T-helper 2 cell treated with Interferon-gamma antibody and Interleukin-4, amounts not matched to agents 5 μg/mL and 100 μg/mL, for 36 hours (primary cell): ENCODE measurements around the gene LYAR.
A peak's percentile ranks its signal among the peaks of the same experiment; 100 is the strongest.

Experiments used
- DNase-seq: peaks from one replicate; pipeline ENCODE4 v3.0.0; 2021; ENCODE audit warnings: low spot score
- H3K27ac Mint-ChIP-seq: one replicate; pipeline ENCODE4 v1.8.0; 2021; ENCODE audit warnings: mild to moderate bottlenecking, mixed read lengths
- H3K27me3 Mint-ChIP-seq: one replicate; pipeline ENCODE4 v1.8.0; 2021; ENCODE audit warnings: low read depth, mixed read lengths
- H3K36me3 Mint-ChIP-seq: one replicate; pipeline ENCODE4 v1.8.0; 2021; ENCODE audit warnings: low read depth, mixed read lengths
- H3K4me1 Mint-ChIP-seq: one replicate; pipeline ENCODE4 v1.8.0; 2021; ENCODE audit warnings: low read depth, mixed read lengths
- H3K4me3 Mint-ChIP-seq: one replicate; pipeline ENCODE4 v1.8.0; 2022; ENCODE audit warnings: mild to moderate bottlenecking, moderate library complexity, mixed read lengths
- H3K9me3 Mint-ChIP-seq: one replicate; pipeline ENCODE4 v1.8.0; 2021; ENCODE audit warnings: mixed read lengths

The LYAR gene

GRCh38 chr4:4289941-4290850, at the start of gene LYAR, which contains the start of gene ZBTB49:
Gene LYAR, minus strand, starts transcription at chr4:4290154. Its CDS starts 6,412 bp downstream, at chr4:4283742.
Gene ZBTB49, plus strand, starts transcription at chr4:4290251. Its CDS starts 9,695 bp downstream, at chr4:4299946.
- Mint-ChIP-seq H3K27ac (peak within 1 kb of the TSS; percentile 92), H3K4me3 (peak within 1 kb of the TSS; percentile 95), H3K9me3 (no peaks in the 10 kb centered on the region), H3K36me3 (peaks cover 11% of the 10 kb centered on the region), H3K27me3 (no peaks in the 10 kb centered on the region), H3K4me1 (peaks cover 26% of the 10 kb centered on the region)
- peak; percentile 97 for DNase-seq

DNA sequence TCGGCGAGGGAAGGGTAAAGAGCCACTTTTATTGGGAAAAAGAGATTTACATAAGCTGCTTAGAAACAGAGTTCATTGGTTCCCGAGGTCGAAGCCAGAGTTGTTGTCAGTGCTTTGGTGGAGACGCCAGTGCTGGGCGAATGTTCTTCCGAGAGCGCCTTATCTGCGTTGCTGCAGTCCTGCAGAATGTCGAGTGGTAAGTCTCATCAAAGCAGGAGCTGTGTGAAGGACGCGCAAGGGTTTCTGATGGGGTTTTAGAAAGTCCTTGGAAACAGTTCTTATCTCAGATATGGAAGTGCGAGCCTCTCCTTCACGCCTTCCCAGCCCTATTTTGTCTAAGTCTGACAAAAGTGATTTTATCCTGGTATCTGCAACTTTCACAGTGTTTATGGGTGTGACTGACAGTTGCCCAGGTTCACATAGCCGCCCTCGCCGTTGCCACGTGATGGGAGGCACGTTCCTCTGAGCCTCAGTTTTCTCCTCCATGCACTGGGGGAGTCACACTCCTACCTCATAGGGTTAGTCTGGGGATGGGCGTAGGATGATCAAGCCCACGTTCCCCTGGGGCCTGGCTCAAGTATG, 49.6 kb upstream of the LYAR start:
- Mint-ChIP-seq H3K9me3 (no peaks in the 10 kb centered on the region), H3K4me1 (no peaks in the 10 kb centered on the region), H3K4me3 (no peak overlapping the region), H3K36me3 (no peaks in the 10 kb centered on the region), H3K27ac (no peak overlapping the region), H3K27me3 (no peaks in the 10 kb centered on the region)
- no peak for DNase-seq

DNA sequence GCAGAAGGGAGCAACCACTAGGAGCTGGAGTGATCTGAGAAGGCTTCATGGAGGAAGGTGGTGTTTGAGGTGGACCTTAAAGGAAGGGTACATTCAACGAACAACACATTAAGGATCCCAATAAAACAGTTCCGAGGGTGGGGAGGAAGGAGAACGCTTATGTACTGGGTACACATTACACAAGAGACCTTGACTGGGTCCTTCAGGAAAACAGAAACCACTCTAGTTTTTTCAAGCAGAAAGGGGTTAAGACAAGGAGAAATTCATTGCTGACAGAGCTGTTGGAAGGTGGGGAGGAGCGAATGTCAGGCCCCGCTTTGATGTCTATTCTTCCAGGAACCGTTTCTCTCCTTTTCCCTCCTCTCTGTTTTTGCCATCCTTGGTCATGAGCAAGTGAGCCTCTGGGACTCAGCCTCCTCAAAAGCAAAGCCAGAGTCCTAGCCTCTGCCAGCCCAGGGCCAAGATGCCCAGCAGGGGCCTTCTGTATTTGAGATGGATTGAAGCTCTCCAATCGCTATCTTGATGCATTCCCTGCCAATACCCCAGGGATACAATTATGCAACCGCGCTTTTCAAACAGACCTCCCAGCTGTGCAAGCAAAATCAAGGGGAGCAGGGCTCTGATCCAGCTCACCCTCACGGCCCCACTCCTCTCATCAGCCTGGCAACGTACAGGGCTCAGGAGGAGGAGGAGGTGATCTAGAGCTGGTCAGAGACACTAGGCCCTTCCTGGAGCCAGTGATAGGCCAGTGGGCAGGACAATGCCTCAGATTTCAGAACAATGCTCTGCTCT, 48.5 kb upstream of the LYAR start:
- Mint-ChIP-seq H3K4me1 (no peaks in the 10 kb centered on the region), H3K27me3 (no peaks in the 10 kb centered on the region), H3K9me3 (no peaks in the 10 kb centered on the region), H3K27ac (no peak overlapping the region), H3K36me3 (no peaks in the 10 kb centered on the region), H3K4me3 (no peak overlapping the region)
- no peak for DNase-seq

DNA sequence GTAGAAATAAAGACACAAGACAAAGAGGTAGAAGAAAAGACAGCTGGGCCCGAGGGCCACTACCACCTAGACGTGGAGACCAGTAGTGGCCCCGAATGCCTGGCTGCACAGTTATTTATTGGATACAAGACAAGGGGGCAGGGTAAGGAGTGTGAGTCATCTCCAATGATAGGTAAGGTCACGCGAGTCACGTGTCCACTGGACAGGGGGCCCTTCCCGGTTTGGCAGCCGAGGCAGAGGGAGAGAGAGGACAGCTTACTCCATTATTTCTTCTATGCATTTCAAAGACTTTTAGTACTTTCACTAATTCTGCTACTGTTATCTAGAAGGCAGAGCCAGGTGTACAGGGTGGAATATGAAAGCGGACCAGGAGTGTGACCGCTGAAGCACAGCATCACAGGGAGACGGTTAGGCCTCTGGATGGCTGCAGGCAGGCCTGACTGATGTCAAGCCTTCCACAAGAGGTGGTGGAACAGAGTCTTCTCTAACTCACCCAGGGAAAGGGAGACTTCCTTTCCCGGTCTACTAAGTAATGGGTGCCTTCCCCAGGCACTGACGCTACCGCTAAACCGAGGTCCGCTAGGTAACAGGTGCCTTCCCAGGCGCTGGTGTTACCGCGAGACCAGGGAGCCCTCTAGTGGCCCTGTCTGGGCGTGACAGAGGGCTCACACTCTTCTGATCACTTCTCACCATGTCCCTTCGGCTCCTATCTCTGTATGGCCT, 45.0 kb upstream of the LYAR start:
- Mint-ChIP-seq H3K4me1 (no peaks in the 10 kb centered on the region), H3K27ac (no peak overlapping the region), H3K4me3 (no peak overlapping the region), H3K36me3 (no peaks in the 10 kb centered on the region), H3K9me3 (no peaks in the 10 kb centered on the region), H3K27me3 (no peaks in the 10 kb centered on the region)
- DNase-seq, result peak; percentile 58

DNA sequence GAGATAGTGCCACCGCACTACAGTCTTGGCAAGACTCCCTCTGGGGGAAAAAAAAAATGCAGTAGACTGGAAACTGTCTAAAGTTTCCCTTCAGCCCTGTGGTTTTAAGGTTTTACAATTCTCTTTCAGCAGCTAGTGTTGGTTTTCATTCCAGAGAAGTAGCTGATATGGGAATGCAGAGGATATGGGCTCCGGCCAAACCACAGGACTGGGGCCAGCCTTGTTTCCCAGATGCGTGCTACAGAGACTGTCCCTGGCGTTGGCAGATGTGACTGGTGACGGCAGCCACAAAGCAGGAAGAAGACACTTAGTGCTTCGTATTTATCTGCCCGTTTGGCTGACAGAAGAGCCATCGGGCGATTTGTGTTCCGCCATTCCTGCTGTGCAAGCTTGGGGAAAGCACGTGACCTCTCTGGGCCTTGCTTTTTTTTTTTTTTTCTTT, 43.3 kb upstream of the LYAR start:
- Mint-ChIP-seq H3K4me1 (no peaks in the 10 kb centered on the region), H3K9me3 (no peaks in the 10 kb centered on the region), H3K36me3 (no peaks in the 10 kb centered on the region), H3K4me3 (no peak overlapping the region), H3K27me3 (no peaks in the 10 kb centered on the region), H3K27ac (no peak overlapping the region)
- DNase-seq, result no peak

- no peak overlapping the region for H3K4me3 Mint-ChIP-seq
- no peak for DNase-seq
- no peaks in the 10 kb centered on the region for H3K36me3 Mint-ChIP-seq
- no peaks in the 10 kb centered on the region for H3K27me3 Mint-ChIP-seq
- no peaks in the 10 kb centered on the region for H3K4me1 Mint-ChIP-seq
- H3K27ac Mint-ChIP-seq, result no peak overlapping the region
- H3K9me3 Mint-ChIP-seq, result no peaks in the 10 kb centered on the region
These were observed 42.6 kb upstream of the LYAR start for GRCh38 chr4:4332529-4332928.

- H3K27ac Mint-ChIP-seq, result no peak overlapping the region
These were observed 40.8 kb upstream of the LYAR start for GRCh38 chr4:4330794-4331193.

DNA sequence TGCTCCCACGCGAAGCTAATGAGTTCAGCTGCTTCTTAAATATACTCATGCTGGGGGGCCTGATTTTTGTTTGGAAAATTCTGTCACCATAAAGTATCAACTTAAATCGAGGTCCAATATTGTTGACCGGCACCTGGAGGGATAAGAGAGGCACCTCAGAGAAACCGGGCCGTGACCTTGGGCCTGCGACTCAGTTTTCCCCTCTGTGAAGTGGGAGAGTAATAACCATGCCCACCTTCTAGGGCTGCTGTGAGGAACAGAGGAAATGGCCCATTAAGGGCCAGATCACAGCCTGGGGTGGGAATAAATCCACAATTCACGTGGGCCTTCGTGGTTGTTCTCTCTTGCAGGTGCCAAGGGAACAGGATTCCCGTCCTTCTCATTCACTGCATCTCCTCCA, 39.5 kb upstream of the LYAR start:
- Mint-ChIP-seq H3K27ac (no peak overlapping the region), H3K4me3 (no peak overlapping the region), H3K9me3 (no peaks in the 10 kb centered on the region), H3K27me3 (no peaks in the 10 kb centered on the region), H3K4me1 (no peaks in the 10 kb centered on the region), H3K36me3 (no peaks in the 10 kb centered on the region)
- DNase-seq, result no peak

More at GRCh38 chr4:4330794-4331193, 40.8 kb upstream of the LYAR start:
- Mint-ChIP-seq H3K27me3 (no peaks in the 10 kb centered on the region), H3K4me3 (no peak overlapping the region), H3K9me3 (no peaks in the 10 kb centered on the region), H3K4me1 (no peaks in the 10 kb centered on the region), H3K36me3 (no peaks in the 10 kb centered on the region)
- no peak for DNase-seq

DNA sequence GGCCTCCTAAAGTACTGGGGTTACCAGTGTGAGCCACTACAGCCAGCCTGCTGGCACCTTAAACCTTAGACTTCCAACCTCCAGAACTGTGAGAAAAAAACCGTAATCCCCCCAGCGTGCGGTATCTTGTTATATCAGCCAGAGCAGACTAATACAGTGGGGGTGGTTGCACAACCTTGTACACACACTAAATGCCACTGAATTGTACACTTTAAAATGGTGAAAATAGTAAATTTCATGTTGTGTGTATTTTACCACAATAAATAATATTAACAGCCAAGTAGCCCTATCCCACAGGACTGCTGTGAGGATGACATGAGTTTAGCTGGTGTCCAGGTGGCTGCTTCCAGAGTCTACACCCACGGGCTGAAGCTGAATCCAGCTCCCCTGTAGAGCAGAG, 38.9 kb upstream of the LYAR start:
- no peaks in the 10 kb centered on the region for H3K9me3 Mint-ChIP-seq
- H3K4me3 Mint-ChIP-seq, result no peak overlapping the region
- no peaks in the 10 kb centered on the region for H3K4me1 Mint-ChIP-seq
- no peak overlapping the region for H3K27ac Mint-ChIP-seq
- no peak for DNase-seq
- H3K27me3 Mint-ChIP-seq, result no peaks in the 10 kb centered on the region
- H3K36me3 Mint-ChIP-seq, result no peaks in the 10 kb centered on the region

DNA sequence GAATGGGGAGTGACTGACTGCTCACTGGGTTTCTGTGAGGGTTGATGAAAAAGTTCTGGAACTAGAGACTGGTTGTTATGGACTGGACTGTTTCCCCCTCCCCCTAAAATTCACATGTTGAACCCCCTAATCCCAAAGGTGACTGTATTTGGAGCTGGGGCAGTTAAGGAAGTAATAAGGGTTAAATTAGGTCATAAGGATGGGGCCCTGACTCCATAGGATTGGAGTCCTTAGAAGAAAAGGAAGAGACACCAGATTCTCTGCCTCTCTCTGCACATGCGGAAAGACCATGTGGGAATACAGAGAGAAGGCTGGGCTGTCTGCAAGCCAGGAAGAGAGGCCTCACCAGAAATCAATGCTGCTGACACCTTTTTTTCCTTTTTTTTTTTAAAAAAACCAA, 38.3 kb upstream of the LYAR start:
- Mint-ChIP-seq H3K4me3 (no peak overlapping the region), H3K4me1 (no peaks in the 10 kb centered on the region), H3K36me3 (no peaks in the 10 kb centered on the region), H3K27ac (no peak overlapping the region), H3K9me3 (no peaks in the 10 kb centered on the region), H3K27me3 (no peaks in the 10 kb centered on the region)
- no peak for DNase-seq

GRCh38 chr4:4327652-4328121, 37.7 kb upstream of the LYAR start:
- no peak for DNase-seq
- Mint-ChIP-seq H3K9me3 (no peaks in the 10 kb centered on the region), H3K4me1 (no peaks in the 10 kb centered on the region)

GRCh38 chr4:4326166-4326565, 36.2 kb upstream of the LYAR start:
- no peaks in the 10 kb centered on the region for H3K9me3 Mint-ChIP-seq
- no peak for DNase-seq
- H3K4me3 Mint-ChIP-seq, result no peak overlapping the region
- H3K4me1 Mint-ChIP-seq, result no peaks in the 10 kb centered on the region
- no peak overlapping the region for H3K27ac Mint-ChIP-seq
- H3K27me3 Mint-ChIP-seq, result no peaks in the 10 kb centered on the region
- peaks cover 4% of the 10 kb centered on the region for H3K36me3 Mint-ChIP-seq

More at GRCh38 chr4:4327652-4328121, 37.7 kb upstream of the LYAR start:
- no peaks in the 10 kb centered on the region for H3K27me3 Mint-ChIP-seq
- H3K27ac Mint-ChIP-seq, result no peak overlapping the region
- H3K36me3 Mint-ChIP-seq, result peaks cover under 1% of the 10 kb centered on the region
- H3K4me3 Mint-ChIP-seq, result no peak overlapping the region

- Mint-ChIP-seq H3K36me3 (peaks cover 5% of the 10 kb centered on the region), H3K27me3 (no peaks in the 10 kb centered on the region)
- DNase-seq, result no peak
These were observed 35.4 kb upstream of the LYAR start for GRCh38 chr4:4325321-4325720.

More at GRCh38 chr4:4325321-4325720, 35.4 kb upstream of the LYAR start:
- no peaks in the 10 kb centered on the region for H3K4me1 Mint-ChIP-seq
- no peaks in the 10 kb centered on the region for H3K9me3 Mint-ChIP-seq
- no peak overlapping the region for H3K4me3 Mint-ChIP-seq
- no peak overlapping the region for H3K27ac Mint-ChIP-seq
